CD8-positive, alpha-beta memory T cell (primary cell): ENCODE measurements around the gene TRIM32. TPM values are rescaled to one million over a fixed set of nuclear protein-coding genes. Genes with fewer than 3 reads are reported as not detected.
A peak's percentile ranks its signal among the peaks of the same experiment; 100 is the strongest.

Experiments
- CTCF ChIA-PET: fragments of 350-600 bp; sonication (Branson Sonifier 250); formaldehyde crosslinking; loops from one replicate; lab custom pipeline; 2021; ENCODE audit warnings: antibody characterized with exemption; lab: Charles Lee
- POLR2A ChIA-PET: fragments of 350-600 bp; sonication (Branson Sonifier 250); formaldehyde crosslinking; loops from one replicate; lab custom pipeline; 2021; ENCODE audit warnings: antibody characterized with exemption; lab: Charles Lee
- DNase-seq, 5 donors: peaks; one replicate each; pipeline versions ENCODE4 v3.0.0 to v3.0.0-alpha.2; 2020 to 2022; ENCODE audit warnings: mixed read lengths in 1 of 5
- H3K27ac ChIP-seq: one replicate; pipeline ENCODE4 v1.7.0; 2013; ENCODE audit warnings: low read depth, mild to moderate bottlenecking, low read length, moderate library complexity
- H3K27me3 ChIP-seq: 2 replicates; pipeline ENCODE4 v1.7.0; 2013; ENCODE audit warnings: low read length, mild to moderate bottlenecking; ENCODE audit not compliant: insufficient read depth, poor library complexity, severe bottlenecking
- H3K36me3 ChIP-seq: 2 replicates; pipeline ENCODE4 v1.7.0; 2013; ENCODE audit warnings: mild to moderate bottlenecking, low read length, moderate library complexity; ENCODE audit not compliant: insufficient read depth
- H3K4me1 ChIP-seq: 2 replicates; pipeline ENCODE4 v1.7.0; 2013; ENCODE audit warnings: mild to moderate bottlenecking, low read length, moderate library complexity; ENCODE audit not compliant: insufficient read depth
- H3K4me3 ChIP-seq: 2 replicates; pipeline ENCODE4 v1.7.0; 2013; ENCODE audit warnings: mild to moderate bottlenecking, low read length
- H3K9me3 ChIP-seq: 2 replicates; pipeline ENCODE4 v1.7.0; 2013; ENCODE audit warnings: mild to moderate bottlenecking, low read length
- H3K27ac Mint-ChIP-seq, 8 donors: one replicate each; pipeline ENCODE4 v1.8.0; 2020 to 2021; ENCODE audit warnings: mixed read lengths in 8 of 8, mild to moderate bottlenecking in 6 of 8, inconsistent platforms in 3 of 8, moderate library complexity in 3 of 8
- H3K27me3 Mint-ChIP-seq, 2 donors: one replicate each; pipeline ENCODE4 v1.8.0; 2020 to 2021; ENCODE audit warnings: mixed read lengths in 2 of 2, mild to moderate bottlenecking in 1 of 2, moderate library complexity in 1 of 2
- H3K36me3 Mint-ChIP-seq, 3 donors: one replicate each; pipeline ENCODE4 v1.8.0; 2020 to 2021; ENCODE audit warnings: mixed read lengths in 3 of 3, inconsistent platforms in 1 of 3, mild to moderate bottlenecking in 1 of 3
- H3K4me1 Mint-ChIP-seq, 3 donors: one replicate each; pipeline ENCODE4 v1.8.0; 2020 to 2021; ENCODE audit warnings: mixed read lengths in 3 of 3, inconsistent platforms in 1 of 3, mild to moderate bottlenecking in 1 of 3
- H3K4me3 Mint-ChIP-seq, 7 donors: one replicate each; pipeline ENCODE4 v1.8.0; 2020 to 2021; ENCODE audit warnings: mixed read lengths in 7 of 7, mild to moderate bottlenecking in 6 of 7, moderate library complexity in 4 of 7, inconsistent platforms in 2 of 7
- H3K9me3 Mint-ChIP-seq, 5 donors: one replicate each; pipeline ENCODE4 v1.8.0; 2020 to 2022; ENCODE audit warnings: mixed read lengths in 5 of 5, mild to moderate bottlenecking in 3 of 5, moderate library complexity in 2 of 5, inconsistent platforms in 1 of 5
- polyA plus RNA-seq: library from polyadenylated mRNA; unstranded; fragments of 300-500 nt; fragmentation: Illumina TruSeq; gene quantifications from one replicate; pipeline ENCODE4 v1.2.3, GENCODE V29; 2021
- total RNA-seq, 2 experiments: library from RNA; stranded (reverse); gene quantifications; one replicate each; pipeline ENCODE4 v1.2.3, GENCODE V29; 2021

The TRIM32 gene
- total and polyA plus RNA-seq, 3 experiments from 2014 or later, result 11.7 to 14.2 (median 13.3) TPM

- Histone ChIP-seq H3K9me3 (no peaks in the 10 kb centered on the region), H3K36me3 (no peaks in the 10 kb centered on the region), H3K27ac (no peak overlapping the region), H3K4me1 (no peaks in the 10 kb centered on the region), H3K27me3 (no peaks in the 10 kb centered on the region), H3K4me3 (no peak overlapping the region)
- Mint-ChIP-seq H3K27me3 (no peaks in the 10 kb centered on the region), H3K36me3 (peaks cover 11 to 13% (median 13%) of the 10 kb centered on the region in 3 donors), H3K9me3 (no peaks in the 10 kb centered on the region), H3K27ac (no peak overlapping the region), H3K4me3 (no peak overlapping the region), H3K4me1 (no peaks in the 10 kb centered on the region)
- no peak for DNase-seq
- ChIA-PET POLR2A (no interaction called here), CTCF (no interaction called here)
Measured at GRCh38 chr9:116653348-116654058, 33.6 kb upstream of the TRIM32 start.

DNA sequence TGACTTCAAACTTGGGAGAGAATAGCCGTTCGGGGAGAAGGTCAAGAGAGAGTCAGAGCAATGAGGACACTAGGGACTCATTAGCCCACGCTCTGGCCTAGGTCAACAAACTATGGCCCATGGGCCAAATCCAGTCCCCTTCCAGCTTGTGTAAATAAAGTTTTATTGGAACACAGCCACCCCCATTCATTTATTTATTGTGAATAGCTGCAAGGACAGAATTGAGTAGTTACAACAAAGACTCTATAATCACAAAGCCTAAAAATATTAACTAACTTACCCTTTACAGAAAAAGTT is 33.1 kb upstream of the TRIM32 start:
- no peaks in the 10 kb centered on the region for H3K4me1 ChIP-seq
- no peak overlapping the region for H3K27ac ChIP-seq
- Mint-ChIP-seq H3K4me3 (no peak overlapping the region), H3K36me3 (peaks cover 11 to 12% (median 11%) of the 10 kb centered on the region in 3 donors), H3K4me1 (no peaks in the 10 kb centered on the region), H3K9me3 (no peaks in the 10 kb centered on the region), H3K27me3 (no peaks in the 10 kb centered on the region), H3K27ac (no peak overlapping the region)
- no peaks in the 10 kb centered on the region for H3K27me3 ChIP-seq
- H3K36me3 ChIP-seq, result no peaks in the 10 kb centered on the region
- ChIA-PET POLR2A (no interaction called here), CTCF (no interaction called here)
- H3K4me3 ChIP-seq, result no peak overlapping the region
- H3K9me3 ChIP-seq, result no peaks in the 10 kb centered on the region
- DNase-seq, result no peak

- Histone ChIP-seq H3K27ac (no peak overlapping the region), H3K4me3 (no peak overlapping the region), H3K27me3 (no peaks in the 10 kb centered on the region), H3K9me3 (no peaks in the 10 kb centered on the region), H3K36me3 (no peaks in the 10 kb centered on the region), H3K4me1 (no peaks in the 10 kb centered on the region)
- Mint-ChIP-seq H3K27ac (no peak overlapping the region), H3K4me1 (no peaks in the 10 kb centered on the region), H3K36me3 (no peaks in the 10 kb centered on the region), H3K9me3 (no peaks in the 10 kb centered on the region), H3K27me3 (no peaks in the 10 kb centered on the region), H3K4me3 (no peak overlapping the region)
- no peak for DNase-seq
- CTCF ChIA-PET, result no interaction called here
- POLR2A ChIA-PET, result no interaction called here
Measured at GRCh38 chr9:116656501-116656971, 30.6 kb upstream of the TRIM32 start.

- Mint-ChIP-seq H3K36me3 (no peaks in the 10 kb centered on the region), H3K4me3 (no peak overlapping the region), H3K27ac (no peak overlapping the region), H3K4me1 (no peaks in the 10 kb centered on the region), H3K27me3 (no peaks in the 10 kb centered on the region), H3K9me3 (no peaks in the 10 kb centered on the region)
- Histone ChIP-seq H3K9me3 (no peaks in the 10 kb centered on the region), H3K36me3 (no peaks in the 10 kb centered on the region), H3K27me3 (no peaks in the 10 kb centered on the region), H3K4me3 (no peak overlapping the region), H3K27ac (no peak overlapping the region), H3K4me1 (no peaks in the 10 kb centered on the region)
- ChIA-PET CTCF (no interaction called here), POLR2A (no interaction called here)
- no peak for DNase-seq
Measured at GRCh38 chr9:116656977-116657376, 30.1 kb upstream of the TRIM32 start.

GRCh38 chr9:116658265-116658664 is 28.8 kb upstream of the TRIM32 start:
- Histone ChIP-seq H3K4me3 (no peak overlapping the region), H3K27me3 (no peaks in the 10 kb centered on the region), H3K27ac (no peak overlapping the region), H3K36me3 (no peaks in the 10 kb centered on the region), H3K4me1 (no peaks in the 10 kb centered on the region), H3K9me3 (no peaks in the 10 kb centered on the region)
- Mint-ChIP-seq H3K36me3 (no peaks in the 10 kb centered on the region), H3K9me3 (no peaks in the 10 kb centered on the region), H3K4me3 (no peak overlapping the region), H3K27ac (peak overlapping the region in 1 of 8 donors; percentile 47), H3K4me1 (no peaks in the 10 kb centered on the region), H3K27me3 (no peaks in the 10 kb centered on the region)
- CTCF ChIA-PET, result no interaction called here
- no peak for DNase-seq
- POLR2A ChIA-PET, result no interaction called here

DNA sequence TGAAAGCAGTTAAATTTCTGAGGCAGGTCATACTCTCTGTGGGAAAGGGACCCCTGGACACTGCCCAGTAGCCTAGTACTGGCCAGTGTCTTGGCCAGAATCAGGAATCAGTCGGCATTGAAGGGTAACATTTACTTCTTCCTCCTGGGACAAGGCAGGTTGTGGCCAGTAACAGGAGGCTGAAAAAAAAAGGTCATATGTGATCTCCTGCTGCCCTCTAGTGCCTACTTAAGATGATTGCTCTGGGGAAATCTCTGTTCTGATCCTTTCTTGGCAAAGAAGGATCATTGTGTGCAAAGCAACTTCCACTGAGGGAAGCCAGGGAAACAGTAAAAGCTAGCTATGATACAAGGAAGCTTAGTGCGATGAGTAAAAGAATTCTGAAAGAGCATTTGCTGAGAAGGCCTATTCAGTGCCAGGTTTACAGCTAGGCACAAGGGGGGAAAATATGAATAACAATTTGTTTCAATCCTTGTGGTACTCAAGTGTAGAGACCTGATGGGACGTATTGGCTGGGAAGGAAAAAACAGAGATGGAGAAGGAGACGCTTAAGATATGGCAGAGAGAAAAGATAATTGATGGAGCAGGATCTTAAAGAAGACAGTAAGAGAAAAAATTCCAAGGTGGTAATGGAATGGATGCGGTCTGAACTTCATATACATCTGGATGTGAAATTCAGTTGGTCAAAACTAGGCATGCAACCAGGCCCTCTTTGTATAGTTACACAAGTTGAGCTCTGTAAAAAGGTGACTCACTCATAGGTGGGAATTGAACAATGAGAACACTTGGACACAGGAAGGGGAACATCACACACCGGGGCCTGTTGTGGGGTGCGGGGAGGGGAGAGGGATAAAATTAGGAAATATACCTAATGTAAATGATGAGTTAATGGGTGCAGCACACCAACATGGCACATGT is 25.8 kb upstream of the TRIM32 start:
- POLR2A ChIA-PET, result no interaction called here
- no peak overlapping the region for H3K4me3 Mint-ChIP-seq

GRCh38 chr9:116662646-116663310 is 24.3 kb upstream of the TRIM32 start:
- no peaks in the 10 kb centered on the region for H3K9me3 Mint-ChIP-seq
- H3K27ac Mint-ChIP-seq, result no peak overlapping the region
- no peak overlapping the region for H3K27ac ChIP-seq
- no peak overlapping the region for H3K4me3 ChIP-seq
- POLR2A ChIA-PET, result no interaction called here
- H3K4me3 Mint-ChIP-seq, result no peak overlapping the region
- H3K4me1 ChIP-seq, result no peaks in the 10 kb centered on the region
- no peaks in the 10 kb centered on the region for H3K27me3 Mint-ChIP-seq
- no peaks in the 10 kb centered on the region for H3K36me3 ChIP-seq
- no peaks in the 10 kb centered on the region for H3K36me3 Mint-ChIP-seq
- H3K9me3 ChIP-seq, result no peaks in the 10 kb centered on the region
- no peaks in the 10 kb centered on the region for H3K4me1 Mint-ChIP-seq
- CTCF ChIA-PET, result interaction anchor here (0.8 kb wide), 1 partner anchor 11 kb away, joined by 3 read pairs; no protein-coding TSS in a partner anchor
- no peaks in the 10 kb centered on the region for H3K27me3 ChIP-seq
- DNase-seq, result no peak

More for the DNA sequence above, 25.8 kb upstream of the TRIM32 start:
- no peaks in the 10 kb centered on the region for H3K27me3 ChIP-seq
- peak in 1 of 5 donors; percentile 13 for DNase-seq
- no peaks in the 10 kb centered on the region for H3K9me3 Mint-ChIP-seq
- no peaks in the 10 kb centered on the region for H3K4me1 Mint-ChIP-seq
- H3K27ac Mint-ChIP-seq, result no peak overlapping the region
- H3K36me3 ChIP-seq, result no peaks in the 10 kb centered on the region
- no peaks in the 10 kb centered on the region for H3K9me3 ChIP-seq
- no peaks in the 10 kb centered on the region for H3K4me1 ChIP-seq
- H3K36me3 Mint-ChIP-seq, result no peaks in the 10 kb centered on the region
- H3K27me3 Mint-ChIP-seq, result no peaks in the 10 kb centered on the region
- no peak overlapping the region for H3K4me3 ChIP-seq
- CTCF ChIA-PET, result no interaction called here
- no peak overlapping the region for H3K27ac ChIP-seq

GRCh38 chr9:116663581-116663980 is 23.5 kb upstream of the TRIM32 start:
- Histone ChIP-seq H3K4me3 (no peak overlapping the region), H3K27me3 (no peaks in the 10 kb centered on the region), H3K9me3 (no peaks in the 10 kb centered on the region), H3K36me3 (no peaks in the 10 kb centered on the region), H3K27ac (no peak overlapping the region), H3K4me1 (no peaks in the 10 kb centered on the region)
- CTCF ChIA-PET, result interaction anchor here (0.8 kb wide), 1 partner anchor 10 kb away, joined by 3 read pairs; no protein-coding TSS in a partner anchor
- POLR2A ChIA-PET, result no interaction called here
- Mint-ChIP-seq H3K36me3 (no peaks in the 10 kb centered on the region), H3K4me1 (no peaks in the 10 kb centered on the region), H3K27ac (no peak overlapping the region), H3K27me3 (peaks cover 0 to 1% of the 10 kb centered on the region in 2 donors), H3K4me3 (no peak overlapping the region), H3K9me3 (no peaks in the 10 kb centered on the region)
- no peak for DNase-seq
